SJSA1 (cell line): ENCODE measurements around the gene FAM184B. TPM values are rescaled to one million over a fixed set of nuclear protein-coding genes. Genes with fewer than 3 reads are reported as not detected.
A peak's percentile ranks its signal among the peaks of the same experiment; 100 is the strongest.

ENCODE experiments used
- DNase-seq, 2 experiments: peaks; one replicate each; pipeline ENCODE4 v3.0.0-alpha.2; 2015 to 2020; ENCODE audit warnings: low spot score in 2 of 2, low read depth in 1 of 2
- H3K27ac ChIP-seq: fragments of 250-450 bp; sonication (Bioruptor Pico); 2 replicates; pipeline ENCODE4 v1.5.1; 2020; ENCODE audit warnings: mild to moderate bottlenecking, moderate library complexity
- H3K27me3 ChIP-seq: fragments of 250-450 bp; sonication (Bioruptor Pico); replicated peaks from 2 replicates; pipeline ENCODE4 v1.5.1; 2020; ENCODE audit warnings: mild to moderate bottlenecking, moderate library complexity
- H3K36me3 ChIP-seq: fragments of 250-450 bp; sonication (Bioruptor Pico); 2 replicates; pipeline ENCODE4 v1.5.1; 2020; ENCODE audit warnings: mild to moderate bottlenecking
- H3K4me1 ChIP-seq: fragments of 250-450 bp; sonication (Bioruptor Pico); replicated peaks from 2 replicates; pipeline ENCODE4 v1.6.1; 2021; ENCODE audit warnings: mild to moderate bottlenecking
- H3K4me3 ChIP-seq: fragments of 250-450 bp; sonication (Bioruptor Pico); 2 replicates; pipeline ENCODE4 v1.5.1; 2020; ENCODE audit warnings: mild to moderate bottlenecking
- H3K9me3 ChIP-seq: fragments of 250-450 bp; sonication (Bioruptor Pico); replicated peaks from 2 replicates; pipeline ENCODE4 v1.5.1; 2020; ENCODE audit warnings: mild to moderate bottlenecking
- total RNA-seq: library from RNA; depleted of rRNA; stranded (reverse); fragments of >200 nt; shearing (Covaris generic); gene quantifications from 2 replicates; pipeline ENCODE4 v1.2.3, GENCODE V29; 2014; rRNA removed

FAM184B gene
- total RNA-seq = not detected in 2 replicates

DNA sequence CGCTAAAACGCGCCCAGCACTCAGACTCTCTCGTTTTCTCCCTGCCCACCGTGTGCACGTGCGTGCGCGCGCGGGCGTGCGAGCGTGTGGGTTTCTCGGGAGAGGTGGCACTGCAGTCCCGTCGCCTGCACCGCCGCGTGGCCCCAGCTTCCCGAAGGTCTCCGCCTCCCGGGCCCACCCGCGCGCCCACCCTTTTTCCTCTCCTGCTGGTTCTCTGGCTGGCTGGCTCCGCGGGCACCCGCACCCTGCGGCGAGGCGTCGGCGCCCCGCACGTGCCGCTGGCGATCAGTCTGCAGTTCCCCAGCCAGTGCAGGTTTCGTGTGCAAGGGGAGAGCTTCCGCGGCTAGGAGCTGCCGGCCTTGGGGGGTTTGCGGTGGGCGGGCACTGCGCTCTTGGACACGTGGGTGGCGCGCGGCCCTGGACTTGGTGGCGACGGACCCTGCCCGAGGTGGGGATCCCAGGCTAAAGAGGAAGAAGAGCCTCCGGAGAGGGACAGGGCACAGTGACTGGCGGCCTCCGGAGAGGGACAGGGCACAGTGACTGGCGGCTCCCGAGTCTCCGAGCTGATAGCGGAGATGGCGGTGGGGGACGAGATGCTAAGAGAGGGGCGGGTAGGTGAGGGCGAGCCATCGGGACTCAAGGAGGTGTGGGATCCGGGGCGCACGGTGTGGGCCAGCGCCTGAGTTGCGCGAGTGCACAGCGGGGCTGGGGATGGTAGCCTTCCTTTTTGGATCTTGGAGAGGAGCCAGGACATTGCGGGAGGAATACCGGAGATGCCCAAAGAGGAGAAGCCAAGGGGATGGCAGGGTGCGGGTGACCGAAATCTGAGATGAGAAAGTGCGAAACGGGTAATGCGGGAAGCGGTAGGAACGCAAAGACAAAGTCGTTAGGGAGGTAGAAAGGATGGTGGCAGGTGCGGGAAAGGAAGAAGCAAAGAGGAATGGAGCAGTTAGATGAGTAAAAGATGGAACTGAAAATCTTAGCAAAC, at the start of gene FAM184B:
Gene FAM184B, minus strand, starts transcription at position 322 of the 988 bp plus-strand sequence. CDS start 322 bp downstream, outside the sequence.
- Histone ChIP-seq H3K36me3 (no peaks in the 10 kb centered on the region), H3K27ac (no peak within 1 kb of the TSS), H3K4me1 (no peaks in the 10 kb centered on the region), H3K9me3 (no peaks in the 10 kb centered on the region), H3K4me3 (no peak within 1 kb of the TSS), H3K27me3 (peaks cover 3% of the 10 kb centered on the region; the same call in 1 of the 2 replicates)
- no peak for DNase-seq

DNA sequence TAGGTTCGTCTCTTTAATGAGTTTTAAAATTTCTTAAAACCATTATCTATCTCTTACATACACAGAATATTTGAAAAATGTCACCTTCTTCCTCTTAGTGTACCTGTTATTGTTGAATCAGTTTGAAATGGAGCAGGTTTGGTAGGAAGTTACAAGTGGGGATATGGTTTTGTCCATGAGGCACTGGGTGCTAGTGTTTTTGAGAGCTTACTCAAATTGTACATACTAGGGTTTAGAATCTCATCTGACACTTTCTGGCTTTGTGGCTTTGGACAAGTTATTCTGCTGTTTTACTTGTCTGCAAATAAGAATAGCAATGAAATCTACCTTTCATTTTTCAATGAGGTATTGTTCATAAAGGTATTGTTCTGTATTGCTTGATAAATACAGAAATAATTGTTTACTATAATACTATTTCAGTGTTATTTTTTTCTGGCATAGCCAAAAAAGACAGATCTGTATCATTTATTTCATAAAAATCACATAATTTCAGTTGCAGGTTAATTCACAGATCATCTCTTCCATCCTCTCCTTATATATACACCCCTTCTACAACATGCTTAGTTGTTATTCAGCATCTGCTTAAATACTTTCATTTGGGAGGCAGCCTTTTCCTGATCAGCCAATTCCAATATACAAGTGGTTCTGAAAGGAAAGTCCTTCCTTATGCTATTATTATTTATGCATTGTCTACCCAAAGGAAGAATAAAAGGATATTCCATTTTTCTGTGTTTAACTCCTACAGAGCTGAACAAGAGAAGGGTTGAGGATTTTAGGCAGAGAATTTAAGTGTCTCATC, 42.6 kb upstream of the FAM184B start:
- Histone ChIP-seq H3K4me1 (no peaks in the 10 kb centered on the region), H3K9me3 (no peaks in the 10 kb centered on the region), H3K36me3 (peaks cover 48% of the 10 kb centered on the region), H3K27ac (no peak overlapping the region), H3K4me3 (no peak overlapping the region), H3K27me3 (no peaks in the 10 kb centered on the region)
- DNase-seq = no peak

DNA sequence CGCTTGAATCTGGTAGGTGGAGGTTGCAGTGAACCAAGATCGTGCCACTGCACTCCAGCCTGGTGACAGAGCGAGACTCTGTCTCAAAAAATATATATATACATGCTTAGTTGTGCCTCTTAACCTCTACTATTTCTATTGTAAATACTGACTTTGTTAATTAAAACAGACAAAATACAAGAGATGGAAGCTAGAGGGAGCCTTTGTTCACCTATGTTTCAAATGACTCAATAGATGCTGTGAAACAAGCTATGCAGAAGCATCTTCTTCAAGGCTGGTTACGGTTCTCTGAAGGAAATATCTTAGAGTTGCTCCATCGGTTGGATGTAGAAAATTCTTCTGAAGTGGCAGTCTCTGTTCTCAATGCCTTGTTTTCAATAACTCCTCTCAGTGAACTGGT, 35.6 kb upstream of the FAM184B start:
- no peak for DNase-seq
- no peak overlapping the region for H3K4me3 ChIP-seq
- H3K27ac ChIP-seq = no peak overlapping the region
- H3K9me3 ChIP-seq = no peaks in the 10 kb centered on the region
- no peaks in the 10 kb centered on the region for H3K4me1 ChIP-seq
- no peaks in the 10 kb centered on the region for H3K27me3 ChIP-seq
- H3K36me3 ChIP-seq = peaks cover 38% of the 10 kb centered on the region

DNA sequence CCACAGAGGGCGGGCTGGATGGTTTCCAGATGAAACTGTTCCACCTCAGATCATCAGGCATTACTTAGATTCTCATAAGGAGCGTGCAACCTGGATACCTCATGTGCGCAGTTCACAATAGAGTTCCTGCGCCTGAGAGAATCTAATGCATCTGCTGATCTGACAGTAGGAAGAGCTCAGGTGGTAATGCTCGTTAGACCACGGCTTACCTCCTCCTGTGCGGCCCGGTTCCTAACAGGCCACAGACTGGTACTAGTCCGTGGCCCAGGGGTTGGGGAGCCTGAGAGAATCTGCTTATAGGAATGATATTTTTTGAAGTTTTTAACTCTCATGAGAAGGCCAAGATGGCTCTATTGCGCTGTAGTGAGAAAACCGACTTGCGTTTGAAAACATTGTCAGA, 34.7 kb upstream of the FAM184B start:
- H3K27me3 ChIP-seq = no peaks in the 10 kb centered on the region
- DNase-seq = no peak
- peaks cover 39% of the 10 kb centered on the region for H3K36me3 ChIP-seq
- H3K4me3 ChIP-seq = no peak overlapping the region
- H3K27ac ChIP-seq = no peak overlapping the region
- no peaks in the 10 kb centered on the region for H3K4me1 ChIP-seq
- no peaks in the 10 kb centered on the region for H3K9me3 ChIP-seq

DNA sequence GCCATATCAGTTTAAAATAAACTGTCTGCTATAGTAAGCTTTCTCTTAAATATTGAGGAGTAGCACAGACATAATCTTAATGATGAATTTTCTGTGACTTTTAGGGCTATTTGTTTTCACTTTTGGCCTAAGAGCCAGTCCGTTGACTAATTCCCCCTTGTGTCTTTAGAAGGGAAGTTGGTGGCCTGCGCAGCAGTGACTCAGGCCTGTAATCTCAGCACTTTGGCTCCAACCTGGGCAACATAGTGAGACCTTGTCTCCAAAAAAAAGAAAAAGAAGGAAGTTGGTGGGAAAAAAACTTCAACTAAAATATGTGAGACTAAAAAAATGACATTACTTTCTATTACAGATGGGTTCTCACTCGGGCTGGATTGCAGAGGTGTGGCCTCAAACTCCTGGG, 32.7 kb upstream of the FAM184B start:
- Histone ChIP-seq H3K4me1 (no peaks in the 10 kb centered on the region), H3K27me3 (no peaks in the 10 kb centered on the region), H3K36me3 (peaks cover 44% of the 10 kb centered on the region), H3K9me3 (no peaks in the 10 kb centered on the region), H3K4me3 (no peak overlapping the region), H3K27ac (peak overlapping the region; percentile 26; the same call in 1 of the 2 replicates)
- DNase-seq = peak in 1 of 2 experiments; percentile 41

DNA sequence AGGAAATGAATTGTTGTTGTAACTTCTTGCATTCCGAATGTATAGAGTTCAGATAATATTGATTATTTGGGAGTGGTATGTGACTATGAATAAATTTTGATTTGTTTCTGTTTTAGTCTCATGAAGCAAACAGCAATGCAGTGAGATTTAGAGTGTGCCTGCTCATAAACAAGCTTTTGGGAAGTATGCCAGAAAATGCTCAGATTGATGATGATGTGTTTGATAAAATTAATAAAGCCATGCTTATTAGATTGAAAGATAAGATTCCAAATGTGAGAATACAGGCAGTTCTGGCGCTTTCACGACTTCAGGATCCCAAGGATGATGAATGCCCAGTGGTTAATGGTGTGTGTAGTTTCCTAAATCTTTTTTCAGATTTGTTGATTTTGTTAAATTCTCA, 31.4 kb upstream of the FAM184B start:
- no peaks in the 10 kb centered on the region for H3K9me3 ChIP-seq
- H3K36me3 ChIP-seq = peaks cover 37% of the 10 kb centered on the region
- no peak for DNase-seq
- peak overlapping the region; percentile 80 for H3K4me3 ChIP-seq
- H3K4me1 ChIP-seq = peaks cover 2% of the 10 kb centered on the region
- no peaks in the 10 kb centered on the region for H3K27me3 ChIP-seq
- H3K27ac ChIP-seq = no peak overlapping the region

DNA sequence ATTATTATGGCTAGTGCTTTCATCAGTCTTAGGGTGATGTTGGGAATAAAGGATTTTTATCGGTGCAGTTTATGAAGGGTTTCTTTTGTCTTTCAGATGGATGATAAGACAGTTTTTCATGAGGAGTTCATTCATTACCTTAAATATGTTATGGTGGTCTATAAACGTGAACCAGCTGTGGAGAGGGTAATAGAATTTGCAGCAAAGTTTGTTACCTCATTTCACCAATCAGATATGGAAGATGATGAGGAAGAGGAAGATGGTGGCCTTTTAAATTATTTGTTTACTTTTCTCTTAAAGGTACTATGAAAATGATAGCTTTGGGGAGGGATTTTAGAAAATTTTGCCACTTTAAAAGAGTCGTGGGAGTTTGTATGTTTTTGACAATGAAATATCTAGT, 30.7 kb upstream of the FAM184B start:
- peaks cover 32% of the 10 kb centered on the region for H3K36me3 ChIP-seq
- peaks cover 5% of the 10 kb centered on the region for H3K4me1 ChIP-seq
- H3K27me3 ChIP-seq = no peaks in the 10 kb centered on the region
- H3K4me3 ChIP-seq = peak overlapping the region; percentile 80
- no peak for DNase-seq
- H3K9me3 ChIP-seq = no peaks in the 10 kb centered on the region
- 0 out of 2 replicates have a peak overlapping the region, but pooled peaks have one; percentile 91 for H3K27ac ChIP-seq

DNA sequence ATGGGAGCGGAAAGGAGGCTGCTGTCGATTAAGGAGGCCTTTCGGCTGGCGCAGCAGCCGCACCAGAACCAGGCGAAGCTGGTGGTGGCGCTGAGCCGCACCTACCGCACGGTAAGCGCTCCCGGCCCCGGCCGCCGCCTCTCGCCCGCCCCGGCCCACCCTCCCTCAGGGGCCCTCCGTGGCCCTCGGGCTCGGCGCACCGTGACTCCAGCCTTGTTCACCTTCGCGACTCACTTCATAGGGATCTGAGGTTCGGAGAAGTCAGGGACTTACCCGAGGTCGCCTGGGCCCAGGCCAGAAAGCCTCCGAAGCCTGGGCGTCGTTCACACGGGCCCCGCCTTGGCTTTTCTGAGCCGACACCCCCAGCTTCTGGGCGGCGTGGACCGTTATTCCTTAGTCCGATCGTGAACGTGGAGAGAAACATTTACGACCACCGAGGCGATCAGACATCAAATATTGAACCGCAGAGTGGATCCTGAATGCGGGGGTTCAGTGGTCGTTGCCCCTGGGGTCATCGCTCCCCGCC, 29.7 kb upstream of the FAM184B start:
- H3K4me1 ChIP-seq = peaks cover 5% of the 10 kb centered on the region
- no peak for DNase-seq

DNA sequence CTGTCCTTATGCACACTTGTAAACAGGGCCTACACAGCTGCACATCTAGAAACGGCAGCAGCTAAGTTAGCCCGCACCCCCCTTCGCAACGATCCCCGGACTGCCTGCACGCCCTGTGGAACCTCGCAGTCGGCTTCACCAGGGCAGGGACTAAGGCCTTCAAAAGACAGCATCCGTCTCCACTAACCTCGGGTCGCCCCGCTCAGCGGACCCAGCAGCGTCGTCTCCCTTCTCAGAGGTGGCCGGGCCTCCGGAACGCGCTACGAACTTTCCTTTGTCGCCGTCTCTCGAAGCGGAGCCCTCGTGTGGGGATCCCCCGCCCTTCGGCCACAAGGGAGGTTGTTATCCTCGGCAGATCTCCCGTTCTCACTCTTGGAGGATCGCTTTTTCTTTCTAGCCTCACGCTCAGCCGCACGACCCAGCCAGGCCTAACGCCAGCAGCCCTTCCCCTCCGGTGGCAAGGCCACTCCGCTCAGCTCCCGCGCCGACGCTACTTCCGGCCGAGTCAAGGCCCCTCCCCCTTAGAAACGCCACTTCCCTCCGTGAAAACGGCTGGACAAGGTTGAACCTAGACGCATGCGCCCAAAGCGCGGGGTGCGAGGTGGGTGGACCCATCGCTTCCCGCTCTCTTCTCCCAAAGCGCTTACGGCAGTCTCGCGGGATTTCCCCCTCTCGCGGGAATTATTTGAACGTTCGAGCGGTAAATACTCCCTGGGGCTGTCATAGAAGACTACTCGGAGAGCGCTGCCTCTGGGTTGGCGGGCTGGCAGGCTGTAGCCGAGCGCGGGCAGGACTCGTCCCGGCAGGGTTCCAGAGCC, 29.0 kb upstream of the FAM184B start, which contains the start of the genes DCAF16 and NCAPG:
Gene DCAF16, minus strand, starts transcription at position 498 of the 818 bp plus-strand sequence. CDS start 6,616 bp downstream, outside the sequence.
Gene NCAPG, plus strand, starts transcription at position 720 of the 818 bp plus-strand sequence. CDS start 99 bp downstream, outside the sequence.
- peaks cover 5% of the 10 kb centered on the region for H3K4me1 ChIP-seq
- H3K36me3 ChIP-seq = peaks cover 21% of the 10 kb centered on the region
- DNase-seq = peak; percentile 95 to 96
- H3K9me3 ChIP-seq = no peaks in the 10 kb centered on the region
- H3K4me3 ChIP-seq = peak within 1 kb of the TSS; percentile 80
- peak within 1 kb of the TSS; percentile 91 for H3K27ac ChIP-seq
- no peaks in the 10 kb centered on the region for H3K27me3 ChIP-seq

More for the DNA sequence above, 29.7 kb upstream of the FAM184B start:
- Histone ChIP-seq H3K4me3 (peak overlapping the region; percentile 80), H3K9me3 (no peaks in the 10 kb centered on the region), H3K27ac (peak overlapping the region; percentile 91), H3K27me3 (no peaks in the 10 kb centered on the region), H3K36me3 (peaks cover 22% of the 10 kb centered on the region)

DNA sequence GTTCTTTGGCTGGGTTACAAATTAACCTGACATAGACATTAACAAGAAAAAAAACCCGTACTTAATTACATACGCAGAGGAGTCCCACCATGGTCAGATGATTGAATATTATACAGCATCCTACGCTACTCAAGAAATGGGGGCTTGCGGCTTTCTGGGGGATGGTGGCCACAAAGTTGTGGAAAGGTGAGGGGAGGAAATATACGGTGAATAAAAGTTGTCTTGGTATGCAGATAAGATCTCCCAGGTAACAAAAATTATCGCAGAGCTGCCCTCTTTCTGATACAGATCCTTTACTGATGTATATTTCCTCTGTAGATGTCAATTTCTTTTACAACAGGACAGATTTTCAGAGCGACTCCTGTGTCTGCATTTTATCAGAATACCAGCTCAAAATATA, 28.2 kb upstream of the FAM184B start:
- H3K27ac ChIP-seq = peak overlapping the region; percentile 87; the same call in 1 of the 2 replicates
- H3K27me3 ChIP-seq = no peaks in the 10 kb centered on the region
- no peak for DNase-seq
- H3K4me1 ChIP-seq = peaks cover 5% of the 10 kb centered on the region
- H3K4me3 ChIP-seq = peak overlapping the region; percentile 80
- peaks cover 17% of the 10 kb centered on the region for H3K36me3 ChIP-seq
- H3K9me3 ChIP-seq = no peaks in the 10 kb centered on the region

DNA sequence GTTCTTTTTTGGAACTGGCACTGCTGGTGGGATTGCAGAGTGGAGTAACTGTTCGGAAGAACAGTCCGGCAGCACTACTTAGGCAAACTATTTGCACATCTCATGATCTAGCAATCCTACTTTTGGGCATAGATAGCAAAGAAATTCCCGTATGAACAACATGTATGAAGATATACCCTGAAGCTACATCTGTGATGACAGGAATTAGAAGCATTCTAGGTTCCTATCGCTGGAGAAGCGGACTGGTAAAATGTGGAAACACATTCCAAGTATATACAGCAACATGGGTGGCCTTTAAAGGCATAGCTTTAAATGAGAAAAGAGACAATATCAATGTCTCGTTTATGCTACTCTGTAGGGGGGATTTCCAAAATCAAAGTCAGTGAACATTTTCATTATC, 26.0 kb upstream of the FAM184B start:
- DNase-seq = peak in 1 of 2 experiments; percentile 34
- no peak overlapping the region for H3K27ac ChIP-seq
- peaks cover 30% of the 10 kb centered on the region for H3K36me3 ChIP-seq
- no peaks in the 10 kb centered on the region for H3K27me3 ChIP-seq
- H3K4me1 ChIP-seq = peaks cover 5% of the 10 kb centered on the region
- no peaks in the 10 kb centered on the region for H3K9me3 ChIP-seq
- H3K4me3 ChIP-seq = peak overlapping the region; percentile 26

DNA sequence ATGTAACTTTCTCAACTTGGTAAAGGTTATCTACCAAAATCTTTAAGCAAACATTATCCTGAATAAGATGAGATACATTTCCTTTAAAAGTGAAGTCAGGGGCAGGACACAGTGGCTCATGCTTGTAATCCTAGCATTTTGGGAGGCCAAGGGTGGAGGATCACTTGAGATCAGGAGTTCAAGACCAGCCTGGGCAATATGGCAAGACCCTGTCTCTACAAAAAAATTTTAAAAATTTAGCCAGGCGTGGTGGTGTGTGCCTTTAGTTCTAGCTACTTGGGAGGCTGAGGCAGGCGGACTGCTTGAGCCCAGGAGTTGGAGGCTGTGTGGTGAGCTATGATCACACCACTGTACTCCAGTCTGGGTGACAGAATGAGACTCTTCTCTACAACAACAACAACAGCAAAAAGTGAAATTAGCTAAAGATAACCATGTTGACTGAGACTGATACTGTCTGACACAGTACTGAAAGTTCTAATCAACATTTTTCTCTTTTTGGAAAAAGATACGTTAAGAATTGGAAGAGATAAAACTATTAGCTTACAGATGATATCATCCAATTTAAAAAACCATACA, 24.2 kb upstream of the FAM184B start:
- Histone ChIP-seq H3K4me1 (peaks cover 5% of the 10 kb centered on the region), H3K4me3 (no peak overlapping the region), H3K27ac (no peak overlapping the region), H3K27me3 (no peaks in the 10 kb centered on the region), H3K9me3 (no peaks in the 10 kb centered on the region), H3K36me3 (peaks cover 23% of the 10 kb centered on the region)
- DNase-seq = no peak
